ENCODE results near the gene MPIG6B. TPM values are rescaled to one million over a fixed set of nuclear protein-coding genes. Genes with fewer than 3 reads are reported as not detected.

MPIG6B gene
- total RNA-seq, 1 donor from 2014 or later: not detected

- no peak for DNase-seq
- intact Hi-C loops (cut with micrococcal nuclease): no loop called here
Measured at GRCh38 chr6:31761343-31761742, 38.2 kb downstream of the MPIG6B start.

DNA sequence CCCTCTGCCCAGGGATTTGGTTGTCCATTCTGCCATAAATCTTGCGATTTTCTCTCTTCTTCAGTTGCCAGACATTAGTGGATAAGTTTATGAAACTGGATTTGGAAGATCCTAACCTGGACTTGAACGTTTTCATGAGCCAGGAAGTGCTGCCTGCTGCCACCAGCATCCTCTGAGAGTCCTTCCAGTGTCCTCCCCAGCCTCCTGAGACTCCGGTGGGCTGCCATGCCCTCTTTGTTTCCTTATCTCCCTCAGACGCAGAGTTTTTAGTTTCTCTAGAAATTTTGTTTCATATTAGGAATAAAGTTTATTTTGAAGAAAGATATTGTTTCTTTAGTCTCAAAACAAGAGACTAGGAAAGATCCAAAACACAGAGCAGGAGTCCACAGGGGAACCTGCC is 39.2 kb downstream of the MPIG6B start, which contains the start of gene SAPCD1:
Gene SAPCD1, plus strand, starts transcription at position 301 of the 400 bp plus-strand sequence. CDS start 399 bp downstream, outside the sequence.
- POLR2A ChIA-PET: no interaction called here
- TF ChIP-seq, protein P1, sequence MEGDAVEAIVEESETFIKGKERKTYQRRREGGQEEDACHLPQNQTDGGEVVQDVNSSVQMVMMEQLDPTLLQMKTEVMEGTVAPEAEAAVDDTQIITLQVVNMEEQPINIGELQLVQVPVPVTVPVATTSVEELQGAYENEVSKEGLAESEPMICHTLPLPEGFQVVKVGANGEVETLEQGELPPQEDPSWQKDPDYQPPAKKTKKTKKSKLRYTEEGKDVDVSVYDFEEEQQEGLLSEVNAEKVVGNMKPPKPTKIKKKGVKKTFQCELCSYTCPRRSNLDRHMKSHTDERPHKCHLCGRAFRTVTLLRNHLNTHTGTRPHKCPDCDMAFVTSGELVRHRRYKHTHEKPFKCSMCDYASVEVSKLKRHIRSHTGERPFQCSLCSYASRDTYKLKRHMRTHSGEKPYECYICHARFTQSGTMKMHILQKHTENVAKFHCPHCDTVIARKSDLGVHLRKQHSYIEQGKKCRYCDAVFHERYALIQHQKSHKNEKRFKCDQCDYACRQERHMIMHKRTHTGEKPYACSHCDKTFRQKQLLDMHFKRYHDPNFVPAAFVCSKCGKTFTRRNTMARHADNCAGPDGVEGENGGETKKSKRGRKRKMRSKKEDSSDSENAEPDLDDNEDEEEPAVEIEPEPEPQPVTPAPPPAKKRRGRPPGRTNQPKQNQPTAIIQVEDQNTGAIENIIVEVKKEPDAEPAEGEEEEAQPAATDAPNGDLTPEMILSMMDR (IDR thresholded peaks at IDR 0.05): no peak
- DNase-seq: no peak
- Mint-ChIP-seq H3K27ac (no peak within 1 kb of the TSS), H3K27me3 (no peaks in the 10 kb centered on the region), H3K9me3 (no peaks in the 10 kb centered on the region), H3K36me3 (ENCODE audit: low read depth) (peaks cover 33% of the 10 kb centered on the region), H3K4me3 (no peak within 1 kb of the TSS), H3K4me1 (no peaks in the 10 kb centered on the region)
- CTCF ChIA-PET: no interaction called here
- intact Hi-C loops (cut with micrococcal nuclease): no loop called here
- no peak for ATAC-seq (ENCODE audit: low read depth)

More at GRCh38 chr6:31761343-31761742, 38.2 kb downstream of the MPIG6B start:
- Mint-ChIP-seq H3K27ac (no peak overlapping the region), H3K27me3 (no peaks in the 10 kb centered on the region), H3K4me3 (no peak overlapping the region), H3K36me3 (ENCODE audit: low read depth) (peaks cover 33% of the 10 kb centered on the region), H3K4me1 (no peaks in the 10 kb centered on the region), H3K9me3 (no peaks in the 10 kb centered on the region)
- TF ChIP-seq, protein P1 (IDR thresholded peaks at IDR 0.05): no peak
- no peak for ATAC-seq (ENCODE audit: low read depth)
- CTCF ChIA-PET: interaction anchor here (1.1 kb wide), 1 partner anchor 8 kb away, joined by 3 read pairs; no protein-coding TSS in a partner anchor
- POLR2A ChIA-PET: no interaction called here

- ChIA-PET POLR2A (no interaction called here), CTCF (no interaction called here)
- no peak for ATAC-seq (ENCODE audit: low read depth)
- H3K36me3 Mint-ChIP-seq (ENCODE audit: low read depth): peaks cover 33% of the 10 kb centered on the region
- H3K4me1 Mint-ChIP-seq: no peaks in the 10 kb centered on the region
- H3K9me3 Mint-ChIP-seq: no peaks in the 10 kb centered on the region
- H3K27ac Mint-ChIP-seq: no peak overlapping the region
- DNase-seq: no peak
- TF ChIP-seq, protein P1 (IDR thresholded peaks at IDR 0.05): no peak
- no peak overlapping the region for H3K4me3 Mint-ChIP-seq
- no peaks in the 10 kb centered on the region for H3K27me3 Mint-ChIP-seq
- intact Hi-C loops (cut with micrococcal nuclease): no loop called here
Measured at GRCh38 chr6:31762878-31763618, 39.9 kb downstream of the MPIG6B start.

- ChIA-PET POLR2A (no interaction called here), CTCF (no interaction called here)
- TF ChIP-seq, protein P1 (IDR thresholded peaks at IDR 0.05): no peak
- no peak overlapping the region for H3K27ac Mint-ChIP-seq
- H3K4me3 Mint-ChIP-seq: no peak overlapping the region
- H3K36me3 Mint-ChIP-seq (ENCODE audit: low read depth): peaks cover 33% of the 10 kb centered on the region
- no peaks in the 10 kb centered on the region for H3K9me3 Mint-ChIP-seq
- H3K4me1 Mint-ChIP-seq: no peaks in the 10 kb centered on the region
- intact Hi-C loops (cut with micrococcal nuclease): no loop called here
- H3K27me3 Mint-ChIP-seq: no peaks in the 10 kb centered on the region
- ATAC-seq (ENCODE audit: low read depth) (no peak), DNase-seq (no peak)
Measured at GRCh38 chr6:31763619-31763940, 40.4 kb downstream of the MPIG6B start.

GRCh38 chr6:31764198-31764597 is 41.0 kb downstream of the MPIG6B start:
- CTCF ChIA-PET: no interaction called here
- H3K27me3 Mint-ChIP-seq: no peaks in the 10 kb centered on the region
- TF ChIP-seq, protein P1 (IDR thresholded peaks at IDR 0.05): no peak
- no peaks in the 10 kb centered on the region for H3K9me3 Mint-ChIP-seq
- H3K36me3 Mint-ChIP-seq (ENCODE audit: low read depth): peaks cover 29% of the 10 kb centered on the region
- DNase-seq (no peak), ATAC-seq (ENCODE audit: low read depth) (no peak)
- no peak overlapping the region for H3K4me3 Mint-ChIP-seq
- no peaks in the 10 kb centered on the region for H3K4me1 Mint-ChIP-seq
- POLR2A ChIA-PET: no interaction called here
- intact Hi-C loops (cut with micrococcal nuclease): no loop called here
- no peak overlapping the region for H3K27ac Mint-ChIP-seq

Data from activated B cell treated with CpG ODN at 0.5 μM for 24 hours (primary cell).